ENCODE data around the gene AGRN. TPM values are rescaled to one million over a fixed set of nuclear protein-coding genes. Genes with fewer than 3 reads are reported as not detected.
A peak's percentile ranks its signal among the peaks of the same experiment; 100 is the strongest.

Gene AGRN
- total RNA-seq, 1 experiment from 2014 or later, result 134 TPM

GRCh38 chr1:1005774-1006304 lies 14.1 kb upstream of the AGRN start:
- CTCF ChIA-PET, result interaction anchor here (1.0 kb wide), 1 partner anchor 10 kb away, joined by 4 read pairs; no protein-coding TSS in a partner anchor
- peaks cover 35 to 62% of the 10 kb centered on the region in 2 experiments for H3K4me1 ChIP-seq (ENCODE audit: control insufficient read depth in 1 of 2, insufficient read depth in 2 of 2, low read length in 2 of 2)
- H3K9ac ChIP-seq (ENCODE audit: low read length), result peak overlapping the region; percentile 82
- H3K36me3 ChIP-seq (ENCODE audit: control insufficient read depth in 1 of 2, insufficient read depth in 2 of 2, low read length in 2 of 2), result no peaks in the 10 kb centered on the region
- H3K4me2 ChIP-seq (ENCODE audit: low read length), result peak overlapping the region; percentile 93
- POLR2A ChIA-PET, result interaction anchor here (0.5 to 1.5 kb wide), 3 partner anchors 53 to 157 kb away, joined by 3 to 4 read pairs (median 4); no protein-coding TSS in a partner anchor
- H3K27me3 ChIP-seq (ENCODE audit: insufficient read depth, low read length), result no peaks in the 10 kb centered on the region
- H3K4me3 ChIP-seq (replicated peaks in 1 of 2; ENCODE audit: low read depth in 1 of 2, low read length in 2 of 2), result peak overlapping the region; percentile 29 to 56
- DNase-seq (ENCODE audit: low read depth, low spot score) (no peak), ATAC-seq (peak; percentile 1)
- H4K20me1 ChIP-seq (ENCODE audit: insufficient read depth), result no peaks in the 10 kb centered on the region
- BruUV-seq (replicated peaks), result TSS peak; percentile 72
- TF ChIP-seq ZFX (IDR thresholded peaks at IDR 0.05) (no peak), POLR2AphosphoS5 (IDR thresholded peaks at IDR 0.05; ENCODE audit: low read depth, low read length) (no peak), POLR2A (IDR thresholded peaks at IDR 0.05; ENCODE audit: borderline replicate concordance, extremely low read depth, insufficient read depth, insufficient read length) (no peak), ZNF274 (IDR thresholded peaks at IDR 0.05; ENCODE audit: low read depth, low read length) (no peak), SIN3A (IDR thresholded peaks at IDR 0.05; ENCODE audit: low read depth) (no peak), CEBPB (IDR thresholded peaks at IDR 0.05; ENCODE audit: low read depth) (no peak), SP1 (IDR thresholded peaks at IDR 0.05; ENCODE audit: low read depth) (no peak), REST (IDR thresholded peaks at IDR 0.05; ENCODE audit: low read depth) (no peak), CBX3 (IDR thresholded peaks at IDR 0.05; ENCODE audit: low read depth) (no peak), ZBTB33 (IDR thresholded peaks at IDR 0.05; ENCODE audit: extremely low read depth, insufficient replicate concordance, low read length) (no peak), YY1 (IDR thresholded peaks at IDR 0.05; ENCODE audit: extremely low read depth, insufficient replicate concordance, low read depth, low read length) (no peak), SRF (IDR thresholded peaks at IDR 0.05; ENCODE audit: low read depth) (no peak), CTCF (IDR thresholded peaks at IDR 0.05 in 2 of 3, conservative IDR thresholded peaks at IDR 0.05 in 1 of 3; ENCODE audit: borderline replicate concordance in 1 of 3, insufficient read depth in 1 of 3, low read depth in 2 of 3, low read length in 2 of 3) (no peak), FOSL1 (IDR thresholded peaks at IDR 0.05; ENCODE audit: low read depth) (no peak)
- peaks cover 4% of the 10 kb centered on the region; the same call in 1 of the 2 replicates for H3K79me2 ChIP-seq (ENCODE audit: insufficient read depth, low read length)
- intact Hi-C loops (cut with micrococcal nuclease), result no loop called here
- H3K27ac ChIP-seq (ENCODE audit: low read depth, low read length), result peak overlapping the region; percentile 60
- H3K9me2 ChIP-seq (ENCODE audit: insufficient read depth), result no peaks in the 10 kb centered on the region
- no peaks in the 10 kb centered on the region for H3K9me3 ChIP-seq (ENCODE audit: control insufficient read depth in 1 of 2, insufficient read depth in 1 of 2, low read depth in 1 of 2, low read length in 2 of 2)
- no peak overlapping the region for H2AFZ ChIP-seq (ENCODE audit: low read depth, low read length, poor library complexity, severe bottlenecking)
- RAD21 ChIA-PET (ENCODE audit: low non-redundant PET in 1 of 2, low total read pairs in 2 of 2, uncharacterized antibody in 2 of 2, unreplicated experiment in 2 of 2), result no interaction called here

Data from HCT116 (cell line).